ENCODE measurements around the gene CPXM1. TPM values are rescaled to one million over a fixed set of nuclear protein-coding genes. Genes with fewer than 3 reads are reported as not detected.

Gene CPXM1
- total and polyA plus RNA-seq, 2 donors (not counting 3 experiments of a cell fraction or from before 2014, with no cell fraction given) = 18.9 to 20.3 TPM

GRCh38 chr20:2799688-2800520 is 523 bp downstream of the CPXM1 start:
- H3K9me3 ChIP-seq (replicated peaks; ENCODE audit: control insufficient read depth, insufficient read depth, low read length) = no peaks in the 10 kb centered on the region
- no peaks in the 10 kb centered on the region for H4K20me1 ChIP-seq (replicated peaks; ENCODE audit: control insufficient read depth, extremely low read depth, insufficient read depth, low read length)
- peak overlapping the region in 1 of 3 experiments; percentile 52 for H3K4me3 ChIP-seq (replicated peaks in 1 of 3; ENCODE audit: insufficient read depth in 1 of 3, low read depth in 1 of 3, low read length in 3 of 3)
- H3K27ac ChIP-seq (ENCODE audit: insufficient read depth, low read depth, low read length) = no peak overlapping the region
- peak overlapping the region; percentile 62 for H2AFZ ChIP-seq (ENCODE audit: low read depth, low read length)
- DNase-seq (ENCODE audit: low read depth, low spot score) (peak; percentile 11), FAIRE-seq (no peak)
- POLR2A ChIA-PET = no interaction called here
- H3K27me3 ChIP-seq (ENCODE audit: control insufficient read depth in 2 of 2, insufficient read depth in 2 of 2, low read length in 2 of 2) = peaks cover 40 to 51% of the 10 kb centered on the region in 2 experiments
- TF ChIP-seq, protein P1, sequence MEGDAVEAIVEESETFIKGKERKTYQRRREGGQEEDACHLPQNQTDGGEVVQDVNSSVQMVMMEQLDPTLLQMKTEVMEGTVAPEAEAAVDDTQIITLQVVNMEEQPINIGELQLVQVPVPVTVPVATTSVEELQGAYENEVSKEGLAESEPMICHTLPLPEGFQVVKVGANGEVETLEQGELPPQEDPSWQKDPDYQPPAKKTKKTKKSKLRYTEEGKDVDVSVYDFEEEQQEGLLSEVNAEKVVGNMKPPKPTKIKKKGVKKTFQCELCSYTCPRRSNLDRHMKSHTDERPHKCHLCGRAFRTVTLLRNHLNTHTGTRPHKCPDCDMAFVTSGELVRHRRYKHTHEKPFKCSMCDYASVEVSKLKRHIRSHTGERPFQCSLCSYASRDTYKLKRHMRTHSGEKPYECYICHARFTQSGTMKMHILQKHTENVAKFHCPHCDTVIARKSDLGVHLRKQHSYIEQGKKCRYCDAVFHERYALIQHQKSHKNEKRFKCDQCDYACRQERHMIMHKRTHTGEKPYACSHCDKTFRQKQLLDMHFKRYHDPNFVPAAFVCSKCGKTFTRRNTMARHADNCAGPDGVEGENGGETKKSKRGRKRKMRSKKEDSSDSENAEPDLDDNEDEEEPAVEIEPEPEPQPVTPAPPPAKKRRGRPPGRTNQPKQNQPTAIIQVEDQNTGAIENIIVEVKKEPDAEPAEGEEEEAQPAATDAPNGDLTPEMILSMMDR (IDR thresholded peaks at IDR 0.05; ENCODE audit: extremely low read depth in 1 of 2, insufficient read depth in 1 of 2, low read depth in 1 of 2, low read length in 2 of 2) = no peak
- TF ChIP-seq JUN (IDR thresholded peaks at IDR 0.05; ENCODE audit: borderline replicate concordance, insufficient read depth, insufficient read length, low read depth) (no peak), POLR2AphosphoS5 (IDR thresholded peaks at IDR 0.05; ENCODE audit: insufficient read depth, low read depth, low read length) (no peak), FOS (IDR thresholded peaks at IDR 0.05; ENCODE audit: borderline replicate concordance, insufficient read depth, low read length) (no peak), GATA2 (IDR thresholded peaks at IDR 0.05; ENCODE audit: insufficient read depth, insufficient read length, low read depth, low read length) (no peak), EZH2 (IDR thresholded peaks at IDR 0.05; ENCODE audit: borderline replicate concordance, low read depth, low read length, severe bottlenecking) (peak; percentile 79)
- TF ChIP-seq, protein P2, sequence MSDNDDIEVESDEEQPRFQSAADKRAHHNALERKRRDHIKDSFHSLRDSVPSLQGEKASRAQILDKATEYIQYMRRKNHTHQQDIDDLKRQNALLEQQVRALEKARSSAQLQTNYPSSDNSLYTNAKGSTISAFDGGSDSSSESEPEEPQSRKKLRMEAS (IDR thresholded peaks at IDR 0.05; ENCODE audit: insufficient read depth, insufficient read length) = no peak
- H3K4me2 ChIP-seq (ENCODE audit: insufficient read depth, low read length) = peak overlapping the region; percentile 2
- intact Hi-C loops (cut with micrococcal nuclease) (no loop called here), dilution Hi-C loops (cut with MboI; ENCODE audit: extremely low pct_ligation_motif_present, low sequenced_read_pairs) (no loop called here)
- H3K79me2 ChIP-seq (ENCODE audit: control insufficient read depth, insufficient read depth, low read length) = no peaks in the 10 kb centered on the region
- H3K9me1 ChIP-seq (replicated peaks; ENCODE audit: control insufficient read depth, extremely low read depth, insufficient read depth, low read length) = no peaks in the 10 kb centered on the region
- no peak overlapping the region for H3K9ac ChIP-seq (replicated peaks; ENCODE audit: extremely low read depth, insufficient read depth, low read length)
- CTCF ChIA-PET = interaction anchor here (1.4 to 2.6 kb wide), 2 partner anchors 44 to 52 kb away, joined by 5 to 6 read pairs; no protein-coding TSS in a partner anchor
- no peaks in the 10 kb centered on the region for H3K36me3 ChIP-seq (ENCODE audit: control insufficient read depth in 2 of 2, extremely low read depth in 1 of 2, insufficient read depth in 2 of 2, low read length in 2 of 2)
- H3K4me1 ChIP-seq (ENCODE audit: control insufficient read depth, extremely low read depth, insufficient read depth, low read length) = peaks cover 6% of the 10 kb centered on the region
- TSS peak; percentile 17 for BruUV-seq (replicated peaks)

All from endothelial cell of umbilical vein (primary cell).